HG02885 (cell line): ENCODE data around the gene FUCA1.
A peak's percentile ranks its signal among the peaks of the same experiment; 100 is the strongest.
"Not testable (repeated sequence)": the region's sequence is repeated elsewhere in the genome, so short reads cannot be mapped to it uniquely, and the experiment has no call there.

Experiments used
- ATAC-seq: cut with Tn5 transposase; IDR thresholded peaks from one replicate; pipeline ENCODE4 v1.9.1; 2021; ENCODE audit warnings: mild to moderate bottlenecking; ENCODE audit not compliant: unreplicated experiment, poor library complexity

The FUCA1 gene

GRCh38 chr1:23867895-23868556 lies at the start of gene FUCA1:
FUCA1 (minus strand) TSS chr1:23868290; CDS start chr1:23868286, 4 bp downstream.
- ATAC-seq = peak; percentile 95

GRCh38 chr1:23916209-23917131 lies 48.4 kb upstream of the FUCA1 start:
- ATAC-seq = peak; percentile 75

GRCh38 chr1:23915466-23915865 lies 47.4 kb upstream of the FUCA1 start:
- no peak for ATAC-seq

- no peak for ATAC-seq
Measured at GRCh38 chr1:23914921-23915320, 46.8 kb upstream of the FUCA1 start.

DNA sequence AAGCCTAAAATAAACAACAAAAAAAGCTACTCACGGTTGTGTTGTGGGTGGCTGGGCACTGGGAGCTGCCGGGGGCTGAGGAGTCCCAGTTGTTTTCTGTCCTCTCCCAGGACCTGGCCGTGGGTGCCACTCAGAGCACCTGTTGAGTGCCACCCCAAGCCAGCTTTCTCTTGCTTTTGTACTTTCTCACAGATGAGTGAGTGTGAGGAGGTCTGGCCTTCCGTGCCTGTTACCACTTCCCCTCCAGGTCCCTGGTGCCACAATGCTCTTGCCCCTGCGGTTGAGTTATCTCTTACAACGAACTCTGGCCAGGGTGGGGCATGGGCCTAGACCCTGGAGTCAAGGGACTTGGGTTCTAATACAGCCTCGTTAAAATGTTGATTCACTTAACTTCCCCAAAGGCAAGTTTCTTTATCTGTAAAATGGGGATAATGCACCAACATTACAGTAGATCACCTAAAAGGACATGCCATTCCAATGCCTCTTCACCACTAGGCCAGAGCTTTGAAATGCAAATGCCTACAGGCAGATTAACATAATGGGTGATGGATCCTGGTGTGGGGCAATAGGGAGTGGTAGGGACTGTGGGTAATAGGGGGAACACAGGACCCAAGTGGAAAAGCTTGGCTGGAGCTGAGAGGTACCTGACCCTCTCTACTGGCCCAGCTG lies 45.3 kb upstream of the FUCA1 start, which contains the start of gene CNR2:
Gene CNR2 (minus strand): TSS at position 151 of the 669 bp plus-strand sequence. CDS start 37,745 bp downstream, outside the sequence.
- ATAC-seq = no peak

- no peak for ATAC-seq
Measured at GRCh38 chr1:23911921-23912320, 43.8 kb upstream of the FUCA1 start.

- ATAC-seq = no peak
Measured at GRCh38 chr1:23910553-23911246, 42.6 kb upstream of the FUCA1 start.

GRCh38 chr1:23910144-23910543 lies 42.1 kb upstream of the FUCA1 start:
- no peak for ATAC-seq

DNA sequence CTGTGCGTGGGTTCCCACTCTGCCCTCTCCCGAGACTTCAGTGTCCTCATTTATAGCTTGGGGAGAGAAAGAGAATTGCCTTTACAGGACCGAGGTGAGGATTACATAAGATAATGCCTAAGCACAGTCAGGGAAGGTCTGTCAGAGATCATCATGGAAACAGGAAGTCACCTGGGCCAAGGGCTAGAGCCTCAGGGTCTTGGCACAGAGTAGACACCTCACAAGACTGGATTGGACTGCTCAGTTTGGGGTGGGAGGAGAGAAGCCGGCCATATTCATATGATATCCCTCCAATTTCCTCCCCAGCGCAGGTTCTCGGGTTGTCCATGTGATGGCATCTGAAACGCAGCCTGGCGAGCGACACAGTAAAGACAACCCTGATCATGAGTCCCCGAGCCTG lies 41.3 kb upstream of the FUCA1 start:
- ATAC-seq = peak; percentile 25

- ATAC-seq = peak; percentile 29
Measured at GRCh38 chr1:23908453-23909341, 40.6 kb upstream of the FUCA1 start.

DNA sequence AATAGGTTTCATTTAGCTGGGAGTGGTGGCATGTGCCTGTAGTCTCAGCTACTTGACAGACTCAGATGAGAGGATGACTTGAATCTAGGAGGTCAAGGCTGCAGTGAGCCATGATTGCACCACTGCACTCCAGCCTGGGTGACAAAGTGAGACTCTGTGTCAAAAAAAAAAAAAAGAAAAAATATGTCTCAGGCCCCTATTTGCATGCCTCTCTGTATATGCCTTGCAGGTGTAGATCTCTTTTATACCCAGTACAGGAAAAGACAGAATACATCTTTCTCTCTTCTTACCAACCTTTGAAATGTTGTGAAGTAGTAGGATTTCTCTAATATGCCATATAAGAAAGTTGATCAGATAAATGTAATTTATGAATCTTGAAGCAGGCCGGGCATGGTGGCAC lies 38.6 kb upstream of the FUCA1 start:
- ATAC-seq = no peak

- no peak for ATAC-seq
Measured at GRCh38 chr1:23905461-23906025, 37.5 kb upstream of the FUCA1 start.

- no peak for ATAC-seq
Measured at GRCh38 chr1:23904748-23905357, 36.8 kb upstream of the FUCA1 start.

DNA sequence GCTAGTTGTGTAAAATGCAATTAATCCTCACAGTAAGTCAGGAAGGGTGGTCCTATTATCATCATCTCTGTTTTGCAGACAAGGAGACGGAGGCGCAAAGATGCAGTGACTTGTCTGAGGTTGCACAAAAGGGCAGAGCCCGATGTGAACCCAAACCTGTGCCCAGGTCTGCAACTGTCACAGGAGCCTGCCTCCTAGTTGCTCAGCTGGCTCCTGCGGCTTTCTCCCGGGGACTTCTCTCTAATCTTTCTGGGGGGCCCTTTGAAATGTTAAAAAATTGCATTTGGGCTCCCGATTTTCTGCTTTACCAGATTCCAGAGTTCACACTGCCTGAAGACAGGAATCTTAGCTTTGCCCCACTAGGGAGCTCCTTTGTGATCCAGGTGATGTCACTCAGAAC lies 35.7 kb upstream of the FUCA1 start:
- ATAC-seq = no peak

DNA sequence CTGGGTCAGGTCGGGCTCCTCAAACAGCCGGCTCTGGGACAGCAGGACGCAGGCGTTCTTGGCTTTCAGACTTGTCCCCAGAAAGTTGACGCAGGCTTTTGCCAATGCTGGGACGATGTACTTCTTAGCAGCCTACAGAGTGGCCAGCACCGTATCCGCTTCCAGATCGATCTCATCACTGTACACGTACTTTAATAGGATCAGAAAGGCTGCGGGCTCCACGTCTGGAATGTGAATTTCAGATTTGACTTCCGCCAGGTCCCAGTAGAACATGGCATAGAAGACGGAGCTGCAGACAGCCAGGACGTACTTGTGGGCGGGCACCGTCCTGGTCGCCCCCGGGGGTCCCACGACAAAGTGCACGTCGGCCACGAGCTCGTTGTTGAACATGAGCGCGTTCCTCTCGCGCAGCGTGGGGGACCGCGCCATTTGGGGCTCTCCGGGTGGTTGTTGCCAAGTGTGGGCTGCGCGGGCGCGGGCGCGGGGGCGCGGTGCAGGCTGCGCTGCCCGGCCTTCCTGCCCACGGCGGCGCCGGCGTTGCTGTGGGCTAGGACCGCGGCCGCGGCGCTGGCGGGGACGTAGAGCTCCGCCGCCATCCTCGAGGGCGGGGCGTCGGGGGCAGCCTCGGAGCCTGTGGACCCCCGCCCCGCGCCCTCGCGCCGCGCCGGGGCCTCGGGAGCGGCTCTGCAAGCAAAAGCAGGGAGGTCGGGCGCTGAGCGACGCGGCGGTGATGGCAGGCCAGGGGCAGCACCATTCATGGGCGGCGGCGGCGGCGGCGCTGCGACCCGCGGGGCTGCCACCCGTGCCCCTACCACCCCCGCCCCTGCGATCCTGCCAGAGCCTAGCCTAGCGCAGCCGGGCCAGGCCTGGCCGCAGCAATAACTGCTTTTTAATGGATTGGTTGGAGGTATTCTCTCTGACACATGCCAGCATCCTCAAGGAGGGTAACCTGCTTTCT lies 34.5 kb upstream of the FUCA1 start:
- no peak for ATAC-seq

DNA sequence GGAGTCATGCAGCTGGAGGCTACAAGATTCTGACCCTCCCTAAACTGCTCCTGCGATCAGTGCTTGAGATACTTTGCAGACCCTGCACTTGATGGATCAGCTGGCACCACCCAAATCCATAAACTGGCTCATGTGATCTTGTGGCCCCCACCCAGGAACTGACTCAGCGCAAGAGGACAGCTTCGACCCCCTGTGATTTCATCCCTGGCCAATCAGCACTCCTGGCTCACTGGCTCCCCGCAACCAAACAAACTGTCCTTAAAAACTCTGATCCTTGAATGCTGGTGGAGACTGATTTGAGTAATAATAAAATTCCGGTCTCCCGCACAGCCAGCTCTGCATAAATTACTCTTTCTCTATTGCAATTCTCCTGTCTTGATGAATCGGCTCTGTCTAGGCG lies 31.9 kb upstream of the FUCA1 start:
- not testable (repeated sequence) for ATAC-seq

DNA sequence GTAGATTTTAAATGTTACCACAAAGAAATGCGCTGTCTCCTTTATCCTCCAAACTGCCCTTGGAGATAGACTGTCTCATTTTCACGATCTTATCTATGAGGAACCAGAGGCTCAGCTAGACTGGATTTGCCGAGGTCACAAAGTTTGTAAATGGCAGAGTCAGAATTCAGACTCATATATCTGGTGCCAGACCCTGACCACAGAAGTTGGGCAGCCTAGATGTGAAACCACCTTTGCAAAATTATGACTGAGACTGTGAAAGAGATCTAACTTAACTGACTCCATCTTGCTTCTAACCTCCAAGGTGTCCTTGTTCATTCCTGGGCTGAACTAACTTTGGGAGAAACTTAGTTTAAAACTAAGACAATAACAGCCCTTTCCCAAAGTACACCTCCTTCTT lies 31.0 kb upstream of the FUCA1 start:
- ATAC-seq = no peak
